Nephron (organoid): ENCODE data around the gene ZBTB43.

Source experiments
- H3K27ac Mint-ChIP-seq, 3 experiments: 2 replicates each; pipeline ENCODE4 v1.8.0; 2020; ENCODE audit warnings: mixed read lengths in 3 of 3, mild to moderate bottlenecking in 2 of 3, moderate library complexity in 1 of 3
- H3K27me3 Mint-ChIP-seq: 2 replicates; pipeline ENCODE4 v1.8.0; 2021; ENCODE audit warnings: low read depth, mild to moderate bottlenecking, moderate library complexity, mixed read lengths
- H3K36me3 Mint-ChIP-seq: 2 replicates; pipeline ENCODE4 v1.8.0; 2020; ENCODE audit warnings: low read depth, mixed read lengths
- H3K4me1 Mint-ChIP-seq: 2 replicates; pipeline ENCODE4 v1.8.0; 2020; ENCODE audit warnings: mixed read lengths
- H3K4me3 Mint-ChIP-seq, 3 experiments: 2 replicates each; pipeline ENCODE4 v1.8.0; 2020; ENCODE audit warnings: mild to moderate bottlenecking in 3 of 3, mixed read lengths in 3 of 3, moderate library complexity in 2 of 3
- H3K9me3 Mint-ChIP-seq: 2 replicates; pipeline ENCODE4 v1.8.0; 2020; ENCODE audit warnings: mixed read lengths
- TF ChIP-seq, protein P1 (sequence below), 3 experiments: fragments of 200-600 bp; sonication (generic); IDR thresholded peaks; one replicate each; pipeline ENCODE4 v1.5.0; 2021; ENCODE audit warnings: antibody characterized with exemption in 3 of 3; ENCODE audit not compliant: unreplicated experiment in 3 of 3

The ZBTB43 gene

DNA sequence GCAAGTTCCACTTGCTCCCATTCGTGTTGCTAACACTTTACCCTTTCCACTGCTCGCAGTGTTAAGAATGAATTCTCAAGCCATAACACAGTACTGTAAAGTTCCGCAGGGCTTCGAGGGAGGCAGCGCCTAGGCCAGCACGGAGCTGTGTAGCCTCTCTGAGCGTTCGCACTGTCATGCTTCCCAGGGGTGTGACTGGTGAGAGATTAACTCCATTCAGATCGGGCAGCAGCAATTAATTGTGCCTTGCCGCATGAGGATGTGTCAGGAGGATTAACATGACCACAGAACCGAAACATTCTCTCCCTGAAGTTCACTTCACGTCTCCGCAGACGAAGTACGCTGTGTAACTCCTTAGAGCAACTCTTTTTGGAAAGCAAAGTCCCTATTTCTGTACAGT, 78.8 kb downstream of the ZBTB43 start:
- Mint-ChIP-seq H3K4me3 (no peak overlapping the region), H3K4me1 (peaks cover 7% of the 10 kb centered on the region), H3K36me3 (peaks cover 32% of the 10 kb centered on the region), H3K9me3 (no peaks in the 10 kb centered on the region), H3K27ac (no peak overlapping the region), H3K27me3 (no peaks in the 10 kb centered on the region)
- TF ChIP-seq, protein P1, sequence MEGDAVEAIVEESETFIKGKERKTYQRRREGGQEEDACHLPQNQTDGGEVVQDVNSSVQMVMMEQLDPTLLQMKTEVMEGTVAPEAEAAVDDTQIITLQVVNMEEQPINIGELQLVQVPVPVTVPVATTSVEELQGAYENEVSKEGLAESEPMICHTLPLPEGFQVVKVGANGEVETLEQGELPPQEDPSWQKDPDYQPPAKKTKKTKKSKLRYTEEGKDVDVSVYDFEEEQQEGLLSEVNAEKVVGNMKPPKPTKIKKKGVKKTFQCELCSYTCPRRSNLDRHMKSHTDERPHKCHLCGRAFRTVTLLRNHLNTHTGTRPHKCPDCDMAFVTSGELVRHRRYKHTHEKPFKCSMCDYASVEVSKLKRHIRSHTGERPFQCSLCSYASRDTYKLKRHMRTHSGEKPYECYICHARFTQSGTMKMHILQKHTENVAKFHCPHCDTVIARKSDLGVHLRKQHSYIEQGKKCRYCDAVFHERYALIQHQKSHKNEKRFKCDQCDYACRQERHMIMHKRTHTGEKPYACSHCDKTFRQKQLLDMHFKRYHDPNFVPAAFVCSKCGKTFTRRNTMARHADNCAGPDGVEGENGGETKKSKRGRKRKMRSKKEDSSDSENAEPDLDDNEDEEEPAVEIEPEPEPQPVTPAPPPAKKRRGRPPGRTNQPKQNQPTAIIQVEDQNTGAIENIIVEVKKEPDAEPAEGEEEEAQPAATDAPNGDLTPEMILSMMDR (IDR thresholded peaks at IDR 0.05; ENCODE audit: unreplicated experiment in 3 of 3), result no peak

DNA sequence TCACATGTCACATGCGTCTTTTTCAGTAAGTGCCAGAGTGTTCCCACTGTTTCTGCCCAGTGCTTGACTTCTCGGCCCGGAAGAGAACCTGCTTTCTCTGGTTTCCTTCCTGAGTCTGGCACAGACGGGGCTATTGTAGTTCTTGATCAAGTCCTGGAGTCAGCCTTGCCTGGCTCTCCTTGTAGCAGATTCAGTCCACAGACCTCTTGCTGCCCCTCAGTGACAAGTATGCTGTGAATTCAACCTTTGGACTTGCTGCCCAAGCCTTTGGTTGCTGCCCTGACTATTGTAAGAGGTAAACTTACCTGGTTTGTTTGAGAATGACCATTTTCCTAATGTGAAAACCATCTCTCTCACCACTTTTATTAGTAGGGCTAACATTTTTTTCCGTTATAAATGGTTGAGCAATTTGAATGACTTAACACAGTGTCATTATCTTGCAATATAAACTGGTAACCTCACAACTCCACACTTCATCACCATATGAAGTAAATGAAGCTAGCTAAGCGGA, 80.3 kb downstream of the ZBTB43 start:
- peaks cover 13% of the 10 kb centered on the region for H3K4me1 Mint-ChIP-seq
- TF ChIP-seq, protein P1 (IDR thresholded peaks at IDR 0.05; ENCODE audit: unreplicated experiment in 3 of 3), result no peak
- H3K27ac Mint-ChIP-seq, result peak overlapping the region in 1 of 3 experiments; percentile 61
- H3K4me3 Mint-ChIP-seq, result no peak overlapping the region
- H3K27me3 Mint-ChIP-seq, result no peaks in the 10 kb centered on the region
- peaks cover 18% of the 10 kb centered on the region for H3K36me3 Mint-ChIP-seq
- H3K9me3 Mint-ChIP-seq, result no peaks in the 10 kb centered on the region

DNA sequence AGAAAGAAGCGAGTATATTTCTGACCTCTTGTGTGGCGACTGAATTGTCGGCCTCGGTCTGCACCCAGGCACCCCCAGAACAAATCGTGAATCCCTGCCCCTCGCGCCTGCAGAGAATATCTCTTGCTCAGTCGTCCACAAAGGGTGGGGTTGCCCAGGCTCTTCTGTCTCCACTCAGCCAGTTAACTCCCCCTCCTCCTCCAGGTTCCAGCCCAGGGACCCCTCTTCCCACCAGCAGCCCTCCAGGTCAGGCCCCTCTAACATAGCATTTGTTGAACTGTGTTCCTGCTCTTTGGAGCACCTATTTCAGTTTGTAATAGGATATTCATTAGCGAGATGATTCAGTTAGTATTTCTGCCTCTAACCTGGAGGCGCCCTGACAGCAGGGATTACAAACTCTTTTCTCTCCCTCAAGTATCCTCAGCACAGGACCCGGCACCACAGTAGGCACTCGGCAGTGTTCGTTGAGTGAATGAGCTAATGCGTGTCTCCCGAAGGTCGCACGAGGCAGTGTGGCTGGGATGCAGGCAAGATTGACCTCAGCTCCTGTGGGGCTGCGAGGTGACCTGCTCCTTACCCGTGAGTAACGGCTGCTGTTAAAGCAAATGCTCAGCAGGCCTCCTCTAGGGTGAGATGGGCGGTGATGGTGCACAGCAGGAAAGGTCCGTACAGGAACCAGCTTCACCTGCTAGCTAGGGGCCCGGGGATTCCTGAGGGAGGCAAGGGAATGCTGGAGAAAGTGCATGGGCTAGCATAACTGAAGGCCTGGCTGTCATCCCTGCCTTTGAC, 81.4 kb downstream of the ZBTB43 start:
- H3K36me3 Mint-ChIP-seq, result peaks cover 8% of the 10 kb centered on the region
- no peaks in the 10 kb centered on the region for H3K27me3 Mint-ChIP-seq
- peak overlapping the region in 2 of 3 experiments; percentile 34 to 71 for H3K27ac Mint-ChIP-seq
- H3K4me1 Mint-ChIP-seq, result peaks cover 13% of the 10 kb centered on the region
- TF ChIP-seq, protein P1 (IDR thresholded peaks at IDR 0.05; ENCODE audit: unreplicated experiment in 3 of 3), result no peak
- H3K9me3 Mint-ChIP-seq, result no peaks in the 10 kb centered on the region
- no peak overlapping the region for H3K4me3 Mint-ChIP-seq

DNA sequence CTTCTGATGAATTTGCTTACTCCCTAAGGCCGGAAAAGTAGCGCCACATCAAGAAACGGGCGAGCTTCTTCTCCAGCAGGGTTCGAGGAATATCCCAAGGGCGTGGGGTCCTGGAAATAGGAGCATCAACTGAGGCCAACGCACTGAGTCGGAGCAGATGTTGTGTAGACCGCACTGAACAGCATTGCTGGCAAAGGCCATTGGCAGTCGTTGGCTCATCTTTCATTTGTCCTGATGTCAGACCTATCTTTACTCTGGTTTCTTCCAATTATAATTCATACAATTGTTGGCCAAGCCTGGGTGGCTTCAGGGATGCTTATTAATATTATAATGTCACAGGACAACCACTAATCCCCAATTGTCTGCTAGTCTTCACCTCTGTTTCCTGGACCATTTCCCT, 82.1 kb downstream of the ZBTB43 start:
- H3K4me1 Mint-ChIP-seq, result peaks cover 13% of the 10 kb centered on the region
- TF ChIP-seq, protein P1 (IDR thresholded peaks at IDR 0.05; ENCODE audit: unreplicated experiment in 3 of 3), result no peak
- H3K27me3 Mint-ChIP-seq, result no peaks in the 10 kb centered on the region
- no peak overlapping the region for H3K4me3 Mint-ChIP-seq
- H3K36me3 Mint-ChIP-seq, result peaks cover 4% of the 10 kb centered on the region
- H3K9me3 Mint-ChIP-seq, result no peaks in the 10 kb centered on the region
- no peak overlapping the region for H3K27ac Mint-ChIP-seq
